DOHH2 (cell line): ENCODE data around the gene DPCD.

Experiments
- H3F3A ChIP-seq: fragments of 200-600 bp; sonication (generic), shearing (Covaris generic); 2 replicates; pipeline ENCODE4 v1.6.0; 2016; ENCODE audit warnings: antibody characterized with exemption, mild to moderate bottlenecking; ENCODE audit not compliant: control insufficient read depth, insufficient read depth
- H3K27ac ChIP-seq: fragments of 200-600 bp; sonication (generic); 2 replicates; pipeline ENCODE4 v1.5.1; 2014; ENCODE audit warnings: low read depth, mild to moderate bottlenecking, low read length, moderate library complexity
- H3K27me3 ChIP-seq: fragments of 200-600 bp; sonication (generic); 2 replicates; pipeline ENCODE4 v1.6.1; 2014; ENCODE audit warnings: mild to moderate bottlenecking, low read length, mixed read lengths; ENCODE audit not compliant: control insufficient read depth
- H3K36me3 ChIP-seq: fragments of 200-600 bp; sonication (generic); 2 replicates; pipeline ENCODE4 v1.6.1; 2014; ENCODE audit warnings: mild to moderate bottlenecking, low read length, moderate library complexity, mixed read lengths; ENCODE audit not compliant: control insufficient read depth
- H3K4me1 ChIP-seq: fragments of 200-600 bp; sonication (generic); 2 replicates; pipeline ENCODE4 v1.6.1; 2014; ENCODE audit warnings: mild to moderate bottlenecking, low read length, mixed read lengths; ENCODE audit not compliant: control insufficient read depth
- H3K4me2 ChIP-seq: fragments of 200-600 bp; sonication (generic); 2 replicates; pipeline ENCODE4 v1.6.0; 2014; ENCODE audit warnings: mild to moderate bottlenecking, low read length, moderate library complexity
- H3K4me3 ChIP-seq: fragments of 200-600 bp; sonication (generic); 2 replicates; pipeline ENCODE4 v1.5.1; 2014; ENCODE audit warnings: mild to moderate bottlenecking, low read length, mixed read lengths
- H3K79me2 ChIP-seq: fragments of 200-600 bp; sonication (generic); 2 replicates; pipeline ENCODE4 v1.6.1; 2014; ENCODE audit warnings: mild to moderate bottlenecking, low read length, mixed read lengths; ENCODE audit not compliant: control insufficient read depth
- H3K9me2 ChIP-seq: fragments of 200-600 bp; sonication (generic); replicated peaks from 2 replicates; pipeline ENCODE4 v1.6.1; 2014; ENCODE audit warnings: mild to moderate bottlenecking, low read length, mixed read lengths; ENCODE audit not compliant: control insufficient read depth
- H3K9me3 ChIP-seq: fragments of 200-600 bp; sonication (generic); 2 replicates; pipeline ENCODE4 v1.6.1; 2014; ENCODE audit warnings: antibody characterized with exemption, low read length, mixed read lengths; ENCODE audit not compliant: control insufficient read depth, insufficient read depth
- H4K20me1 ChIP-seq: fragments of 200-600 bp; sonication (generic); 2 replicates; pipeline ENCODE4 v1.6.0; 2014; ENCODE audit warnings: low read depth, mild to moderate bottlenecking, antibody characterized with exemption, low read length, moderate library complexity; ENCODE audit not compliant: control insufficient read depth, insufficient read depth
- EZH2phosphoT487 ChIP-seq: fragments of 200-600 bp; sonication (generic); IDR thresholded peaks from 2 replicates; pipeline ENCODE4 v1.6.1; 2017; ENCODE audit warnings: borderline replicate concordance, mild to moderate bottlenecking, antibody characterized with exemption, low read length, moderate library complexity, mixed read lengths
- TF ChIP-seq, protein P1 (sequence below): fragments of 200-600 bp; sonication (generic); IDR thresholded peaks from one replicate; pipeline ENCODE4 v1.5.1; 2014; ENCODE audit warnings: antibody characterized with exemption, mild to moderate bottlenecking, low read depth, low read length; ENCODE audit not compliant: poor library complexity, severe bottlenecking

The DPCD gene

DNA sequence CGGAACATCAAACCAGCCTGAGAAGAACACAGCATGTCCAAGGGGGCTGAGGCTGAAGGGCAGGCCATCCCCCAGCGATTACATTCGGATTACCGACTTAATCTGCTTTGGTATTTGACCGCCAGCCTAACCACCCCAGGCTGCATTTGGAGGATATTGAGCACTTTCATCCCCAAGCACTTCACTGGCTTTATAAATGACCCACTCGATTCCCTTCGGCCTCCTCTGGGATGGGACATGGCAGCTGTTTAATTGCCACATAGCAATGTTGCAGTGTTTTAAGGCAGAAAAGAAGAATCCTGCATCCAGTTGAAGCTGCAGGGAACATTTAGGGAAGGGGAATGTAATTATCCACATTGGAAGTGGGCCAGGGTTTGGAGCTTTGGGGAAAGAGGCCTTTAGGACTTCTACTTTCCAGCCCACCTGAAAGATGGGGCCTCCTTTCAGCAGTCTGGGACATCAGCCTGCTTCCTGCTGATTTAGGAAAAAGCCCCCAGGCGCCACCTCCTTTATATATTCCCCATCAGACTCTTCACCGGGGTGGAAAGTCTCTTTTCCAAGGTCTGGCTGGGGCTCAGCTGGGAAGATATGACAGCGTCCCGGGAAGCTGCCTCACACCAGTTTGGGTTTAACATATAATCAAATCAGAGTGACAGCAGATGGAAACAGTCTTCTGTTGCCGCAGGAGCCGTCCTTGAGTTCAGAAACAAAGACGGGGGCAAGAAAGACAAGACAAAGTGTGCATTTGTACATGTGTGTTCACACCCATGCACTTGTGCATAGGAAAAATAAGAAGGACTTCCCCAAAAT lies 9.2 kb downstream of the DPCD start:
- Histone ChIP-seq H3K4me1 (peaks cover 18% of the 10 kb centered on the region), H3K79me2 (no peaks in the 10 kb centered on the region), H3K36me3 (no peaks in the 10 kb centered on the region)

DNA sequence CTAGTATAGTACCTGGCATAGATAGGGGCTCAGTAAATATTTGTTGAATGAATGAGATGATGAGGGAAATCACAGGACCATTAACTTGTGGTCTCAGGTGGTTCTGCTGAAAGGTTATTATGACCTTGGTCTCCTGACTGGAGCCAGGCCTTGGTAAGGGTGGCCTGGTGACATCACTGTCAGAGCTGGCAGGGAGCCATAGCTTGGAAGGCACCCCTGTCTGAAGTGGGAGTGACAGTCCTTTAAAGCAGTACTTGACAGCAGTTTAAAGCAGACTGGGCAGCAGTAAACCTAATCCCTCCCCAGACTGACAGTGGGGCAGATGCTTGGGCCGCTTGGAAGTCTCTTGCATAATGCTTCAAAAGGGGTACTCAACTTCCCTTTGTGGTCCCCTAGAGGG lies 13.4 kb downstream of the DPCD start:
- Histone ChIP-seq H3K4me2 (no peak overlapping the region), H3F3A (peaks cover 9% of the 10 kb centered on the region), H3K79me2 (no peaks in the 10 kb centered on the region), H3K36me3 (no peaks in the 10 kb centered on the region), H3K27ac (no peak overlapping the region), H3K4me3 (no peak overlapping the region), H3K9me3 (no peaks in the 10 kb centered on the region), H3K27me3 (no peaks in the 10 kb centered on the region), H3K9me2 (no peaks in the 10 kb centered on the region), H4K20me1 (no peaks in the 10 kb centered on the region), H3K4me1 (no peaks in the 10 kb centered on the region)
- TF ChIP-seq, protein P1, sequence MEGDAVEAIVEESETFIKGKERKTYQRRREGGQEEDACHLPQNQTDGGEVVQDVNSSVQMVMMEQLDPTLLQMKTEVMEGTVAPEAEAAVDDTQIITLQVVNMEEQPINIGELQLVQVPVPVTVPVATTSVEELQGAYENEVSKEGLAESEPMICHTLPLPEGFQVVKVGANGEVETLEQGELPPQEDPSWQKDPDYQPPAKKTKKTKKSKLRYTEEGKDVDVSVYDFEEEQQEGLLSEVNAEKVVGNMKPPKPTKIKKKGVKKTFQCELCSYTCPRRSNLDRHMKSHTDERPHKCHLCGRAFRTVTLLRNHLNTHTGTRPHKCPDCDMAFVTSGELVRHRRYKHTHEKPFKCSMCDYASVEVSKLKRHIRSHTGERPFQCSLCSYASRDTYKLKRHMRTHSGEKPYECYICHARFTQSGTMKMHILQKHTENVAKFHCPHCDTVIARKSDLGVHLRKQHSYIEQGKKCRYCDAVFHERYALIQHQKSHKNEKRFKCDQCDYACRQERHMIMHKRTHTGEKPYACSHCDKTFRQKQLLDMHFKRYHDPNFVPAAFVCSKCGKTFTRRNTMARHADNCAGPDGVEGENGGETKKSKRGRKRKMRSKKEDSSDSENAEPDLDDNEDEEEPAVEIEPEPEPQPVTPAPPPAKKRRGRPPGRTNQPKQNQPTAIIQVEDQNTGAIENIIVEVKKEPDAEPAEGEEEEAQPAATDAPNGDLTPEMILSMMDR: no peak
- TF ChIP-seq EZH2phosphoT487: no peak

More for the DNA sequence above, 9.2 kb downstream of the DPCD start:
- H3K9me3 ChIP-seq: no peaks in the 10 kb centered on the region
- H3F3A ChIP-seq: no peaks in the 10 kb centered on the region
- no peak overlapping the region for H3K4me2 ChIP-seq
- H3K27me3 ChIP-seq: no peaks in the 10 kb centered on the region
- no peak overlapping the region for H3K4me3 ChIP-seq
- H4K20me1 ChIP-seq: no peaks in the 10 kb centered on the region
- no peak overlapping the region for H3K27ac ChIP-seq
- TF ChIP-seq EZH2phosphoT487: no peak
- TF ChIP-seq, protein P1: no peak
- H3K9me2 ChIP-seq: no peaks in the 10 kb centered on the region

DNA sequence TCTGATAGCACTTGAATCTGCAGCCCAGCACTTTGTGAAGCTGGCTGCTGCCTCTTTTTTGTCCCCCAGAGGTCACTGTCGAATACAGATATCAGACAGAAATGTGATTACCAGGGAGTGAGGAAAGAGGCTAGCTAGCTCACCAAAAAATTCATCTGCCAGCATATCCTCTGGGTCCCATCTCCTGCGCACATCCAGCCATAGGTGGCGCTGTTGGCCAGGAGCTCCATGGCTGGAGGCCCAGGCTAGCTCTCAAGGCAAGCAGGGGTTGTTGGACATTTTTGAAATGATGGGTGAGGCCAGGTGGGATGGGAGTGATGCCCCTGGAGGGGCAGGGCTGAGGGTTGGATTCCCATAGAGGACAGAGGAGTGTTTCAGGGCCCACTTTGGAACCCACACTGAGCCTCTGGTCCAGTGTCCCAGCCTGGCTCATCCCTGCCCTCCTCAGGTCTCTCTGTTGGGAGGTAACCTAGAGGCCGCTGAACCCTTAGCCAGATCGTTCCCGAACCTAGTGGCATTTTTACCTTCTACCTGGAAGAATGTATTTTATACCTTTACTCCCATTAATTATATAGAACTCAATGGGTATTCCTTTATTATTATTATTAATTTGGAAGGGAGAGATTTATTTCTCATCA lies 14.8 kb downstream of the DPCD start:
- Histone ChIP-seq H3K27ac (no peak overlapping the region), H3K9me3 (no peaks in the 10 kb centered on the region), H3K27me3 (no peaks in the 10 kb centered on the region), H3K9me2 (no peaks in the 10 kb centered on the region), H3K4me2 (no peak overlapping the region), H3K4me3 (no peak overlapping the region), H4K20me1 (no peaks in the 10 kb centered on the region), H3F3A (peaks cover 9% of the 10 kb centered on the region), H3K4me1 (no peaks in the 10 kb centered on the region), H3K36me3 (no peaks in the 10 kb centered on the region; the same call in 1 of the 2 replicates), H3K79me2 (no peaks in the 10 kb centered on the region)
- TF ChIP-seq EZH2phosphoT487: no peak
- TF ChIP-seq, protein P1: peak; percentile 98
